ENCODE measurements around the gene UPK1A.

UPK1A gene

GRCh38 chr19:35712567-35713505, 46.5 kb downstream of the UPK1A start:
- no peak for TF ChIP-seq CTCF (conservative IDR thresholded peaks at IDR 0.05; ENCODE audit: low read length)
- no peak for DNase-seq (ENCODE audit: low read depth)
- H3K4me3 ChIP-seq (ENCODE audit: low read length): no peak overlapping the region

GRCh38 chr19:35713506-35713850, 47.2 kb downstream of the UPK1A start:
- DNase-seq (ENCODE audit: low read depth): no peak
- TF ChIP-seq CTCF (conservative IDR thresholded peaks at IDR 0.05; ENCODE audit: low read length): no peak
- H3K4me3 ChIP-seq (ENCODE audit: low read length): no peak overlapping the region

GRCh38 chr19:35713904-35714495, 47.7 kb downstream of the UPK1A start:
- no peak for DNase-seq (ENCODE audit: low read depth)
- H3K4me3 ChIP-seq (ENCODE audit: low read length): no peak overlapping the region
- TF ChIP-seq CTCF (conservative IDR thresholded peaks at IDR 0.05; ENCODE audit: low read length): no peak

GRCh38 chr19:35714601-35715354, 48.5 kb downstream of the UPK1A start:
- no peak for TF ChIP-seq CTCF (conservative IDR thresholded peaks at IDR 0.05; ENCODE audit: low read length)
- DNase-seq (ENCODE audit: low read depth): no peak
- H3K4me3 ChIP-seq (ENCODE audit: low read length): no peak overlapping the region

GRCh38 chr19:35715355-35715809, 49.1 kb downstream of the UPK1A start:
- no peak for TF ChIP-seq CTCF (conservative IDR thresholded peaks at IDR 0.05; ENCODE audit: low read length)
- H3K4me3 ChIP-seq (ENCODE audit: low read length): no peak overlapping the region

GRCh38 chr19:35715981-35716800, 49.9 kb downstream of the UPK1A start:
- TF ChIP-seq CTCF (conservative IDR thresholded peaks at IDR 0.05; ENCODE audit: low read length): no peak
- peak; percentile 36 for DNase-seq (ENCODE audit: low read depth)

More at GRCh38 chr19:35715355-35715809, 49.1 kb downstream of the UPK1A start:
- no peak for DNase-seq (ENCODE audit: low read depth)

More at GRCh38 chr19:35715981-35716800, 49.9 kb downstream of the UPK1A start:
- peak overlapping the region; percentile 84 for H3K4me3 ChIP-seq (ENCODE audit: low read length)
